ENCODE measurements around the gene TSGA10.

TSGA10 gene

GRCh38 chr2:98948956-98949739 is 205.6 kb downstream of the TSGA10 start:
- no peak for DNase-seq (ENCODE audit: low read depth in 2 of 2, low spot score in 1 of 2)

GRCh38 chr2:98947554-98947953 is 207.2 kb downstream of the TSGA10 start:
- no peak for DNase-seq (ENCODE audit: low read depth in 2 of 2, low spot score in 1 of 2)
